NT2/D1 (cell line): Measurements from ENCODE around the gene KAZN.

Source experiments
- DNase-seq: peaks from one replicate; pipeline ENCODE4 v3.0.0-alpha.2; 2011; ENCODE audit warnings: low read depth, low spot score
- H3K27me3 ChIP-seq: 2 replicates; pipeline ENCODE4 v1.6.0; 2011; ENCODE audit warnings: mild to moderate bottlenecking; ENCODE audit not compliant: insufficient read length, insufficient read depth
- H3K36me3 ChIP-seq: 2 replicates; pipeline ENCODE4 v1.6.1; 2011; ENCODE audit warnings: mild to moderate bottlenecking, low read length, mixed read lengths; ENCODE audit not compliant: insufficient read depth, insufficient read length
- H3K4me1 ChIP-seq: 2 replicates; pipeline ENCODE4 v1.5.1; 2011; ENCODE audit not compliant: insufficient read depth, insufficient read length
- H3K4me3 ChIP-seq: 2 replicates; pipeline ENCODE4 v1.5.1; 2011; ENCODE audit warnings: low read depth; ENCODE audit not compliant: insufficient read length
- H3K9ac ChIP-seq: 2 replicates; pipeline ENCODE4 v1.6.0; 2011; ENCODE audit warnings: low read depth; ENCODE audit not compliant: insufficient read length
- H3K9me3 ChIP-seq: 2 replicates; pipeline ENCODE4 v1.5.1; 2011; ENCODE audit warnings: mild to moderate bottlenecking, low read length; ENCODE audit not compliant: insufficient read depth
- SUZ12 ChIP-seq: IDR thresholded peaks from 2 replicates; pipeline ENCODE4 v1.6.1; 2011; ENCODE audit not compliant: insufficient read length, insufficient read depth; ENCODE audit errors: extremely low read depth
- YY1 ChIP-seq: IDR thresholded peaks from 2 replicates; pipeline ENCODE4 v1.6.1; 2011; ENCODE audit not compliant: insufficient read length, insufficient read depth
- ZNF274 ChIP-seq: IDR thresholded peaks from 2 replicates; pipeline ENCODE4 v1.6.1; 2011; ENCODE audit warnings: mild to moderate bottlenecking, low read depth, low read length

KAZN gene

DNA sequence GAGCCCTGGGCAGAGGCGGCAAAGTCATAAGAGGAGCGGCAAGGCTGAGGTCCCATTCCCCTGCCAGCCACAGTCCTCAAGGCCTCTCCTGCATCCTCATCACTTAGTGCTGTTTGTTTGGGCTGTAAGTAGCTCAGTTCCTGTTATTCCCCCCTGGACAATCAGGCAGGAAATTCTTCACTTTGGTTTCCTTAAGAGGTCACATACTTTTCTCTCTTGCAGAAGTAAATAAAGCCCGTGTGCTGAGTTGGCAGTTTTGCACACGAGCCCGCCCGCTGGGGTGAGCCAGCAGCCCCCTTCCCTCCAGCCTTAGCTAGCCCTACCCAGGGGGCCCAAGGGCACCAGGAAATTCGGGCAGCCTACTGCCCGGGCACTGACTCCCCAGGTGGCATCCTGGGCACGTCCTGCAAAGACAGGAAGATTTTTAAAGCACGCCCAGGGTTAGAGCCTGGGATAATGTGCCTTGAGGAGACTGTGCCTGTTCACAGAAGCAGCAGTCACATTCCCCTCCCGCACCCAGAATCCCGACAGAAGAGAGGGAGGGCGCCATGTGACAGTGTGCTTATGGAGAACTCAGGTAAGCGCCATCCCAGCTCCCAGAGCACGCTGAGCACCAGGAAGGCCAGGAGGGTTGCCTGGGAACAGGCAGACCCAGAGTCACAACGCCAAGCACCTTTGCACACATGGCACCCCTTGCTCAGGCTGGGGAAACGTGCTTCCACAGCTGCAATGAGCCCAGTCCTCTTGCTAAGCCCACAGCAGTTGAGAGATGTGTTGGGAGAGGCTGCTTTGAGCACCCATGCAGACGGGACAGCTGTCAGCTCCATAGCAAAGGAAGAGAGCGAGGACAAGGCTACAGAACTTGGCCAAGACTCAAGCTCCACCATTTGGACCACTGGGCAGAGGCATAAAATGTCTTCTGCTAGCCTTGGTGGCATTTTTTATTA, 410.6 kb downstream of the KAZN start:
- Histone ChIP-seq H3K36me3 (peaks cover 6% of the 10 kb centered on the region), H3K9me3 (0 out of 2 replicates have a peak, but pooled peaks cover 10% of the 10 kb centered on the region), H3K27me3 (no peaks in the 10 kb centered on the region), H3K9ac (no peak overlapping the region), H3K4me3 (no peak overlapping the region), H3K4me1 (peaks cover 10% of the 10 kb centered on the region)
- DNase-seq: peak; percentile 36
- TF ChIP-seq YY1 (no peak), SUZ12 (no peak), ZNF274 (no peak)

DNA sequence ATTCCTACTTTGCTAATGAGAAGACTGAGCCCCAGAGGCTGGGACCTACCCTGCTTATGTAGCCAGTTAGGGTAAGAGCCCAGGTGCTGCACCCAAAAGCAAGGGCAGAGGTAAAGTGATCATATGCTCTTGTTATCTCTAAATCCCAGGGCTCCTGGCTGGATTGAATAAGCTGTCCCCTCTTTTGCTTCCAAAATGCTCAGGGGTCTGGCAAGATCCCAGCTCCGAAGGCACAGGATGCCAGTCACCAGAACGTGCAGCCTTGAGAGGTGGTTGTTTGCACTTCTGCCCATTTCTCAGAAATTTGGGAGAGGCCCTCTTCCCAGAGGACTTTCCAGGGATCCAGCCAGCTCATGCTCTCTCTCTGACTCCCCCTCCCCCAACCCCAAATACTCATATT, 412.7 kb downstream of the KAZN start:
- Histone ChIP-seq H3K36me3 (no peaks in the 10 kb centered on the region), H3K4me1 (peaks cover 10% of the 10 kb centered on the region), H3K27me3 (no peaks in the 10 kb centered on the region), H3K4me3 (no peak overlapping the region), H3K9me3 (0 out of 2 replicates have a peak, but pooled peaks cover 10% of the 10 kb centered on the region), H3K9ac (no peak overlapping the region)
- TF ChIP-seq YY1 (no peak), ZNF274 (no peak), SUZ12 (no peak)
- no peak for DNase-seq

DNA sequence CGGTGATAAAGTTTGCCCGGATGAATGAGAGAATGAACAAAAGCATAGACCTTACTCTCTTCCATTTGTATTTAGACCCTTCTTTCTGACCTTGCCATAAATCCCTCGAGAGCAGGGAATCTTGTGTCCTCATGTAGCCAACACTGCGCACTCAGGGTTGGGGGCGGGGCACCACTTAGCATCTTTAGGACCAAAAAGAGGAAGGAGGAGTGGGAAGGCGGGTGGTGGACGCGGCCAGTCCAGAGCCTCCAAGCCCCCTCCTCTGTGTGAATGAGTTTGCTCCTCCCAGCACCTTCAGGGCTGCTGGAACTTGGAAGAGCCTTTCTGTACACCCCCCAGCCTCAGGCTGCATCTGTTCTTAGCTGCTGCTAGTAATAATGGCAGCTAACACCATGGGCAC, 413.2 kb downstream of the KAZN start:
- Histone ChIP-seq H3K36me3 (no peaks in the 10 kb centered on the region), H3K4me3 (no peak overlapping the region), H3K9ac (no peak overlapping the region), H3K9me3 (0 out of 2 replicates have a peak, but pooled peaks cover 10% of the 10 kb centered on the region), H3K27me3 (no peaks in the 10 kb centered on the region), H3K4me1 (peaks cover 10% of the 10 kb centered on the region)
- TF ChIP-seq ZNF274: no peak
- no peak for TF ChIP-seq YY1
- TF ChIP-seq SUZ12: no peak
- DNase-seq: no peak

DNA sequence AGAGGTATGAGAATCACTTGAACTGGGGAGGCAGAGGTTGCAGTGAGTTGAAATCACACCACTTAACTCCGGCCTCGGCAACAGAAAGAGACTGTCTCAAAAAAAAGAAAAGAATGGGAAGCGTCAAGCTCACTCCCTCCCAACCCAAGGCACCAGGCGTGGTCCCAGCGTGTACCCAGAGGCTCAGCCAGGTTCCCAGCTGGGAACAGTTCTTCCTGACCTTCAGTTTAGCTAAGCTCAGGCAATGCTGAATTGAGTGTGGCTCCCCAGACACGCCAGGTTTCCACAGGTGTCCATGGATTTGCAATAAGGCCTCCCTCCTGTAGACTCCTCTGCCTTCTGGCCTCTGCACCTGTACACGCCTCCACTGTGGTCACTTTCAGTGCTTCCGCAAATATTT, 414.3 kb downstream of the KAZN start:
- Histone ChIP-seq H3K9ac (no peak overlapping the region), H3K4me3 (no peak overlapping the region), H3K36me3 (no peaks in the 10 kb centered on the region), H3K27me3 (no peaks in the 10 kb centered on the region), H3K9me3 (0 out of 2 replicates have a peak, but pooled peaks cover 10% of the 10 kb centered on the region), H3K4me1 (peaks cover 5% of the 10 kb centered on the region)
- TF ChIP-seq ZNF274: no peak
- TF ChIP-seq SUZ12: no peak
- no peak for TF ChIP-seq YY1
- no peak for DNase-seq

DNA sequence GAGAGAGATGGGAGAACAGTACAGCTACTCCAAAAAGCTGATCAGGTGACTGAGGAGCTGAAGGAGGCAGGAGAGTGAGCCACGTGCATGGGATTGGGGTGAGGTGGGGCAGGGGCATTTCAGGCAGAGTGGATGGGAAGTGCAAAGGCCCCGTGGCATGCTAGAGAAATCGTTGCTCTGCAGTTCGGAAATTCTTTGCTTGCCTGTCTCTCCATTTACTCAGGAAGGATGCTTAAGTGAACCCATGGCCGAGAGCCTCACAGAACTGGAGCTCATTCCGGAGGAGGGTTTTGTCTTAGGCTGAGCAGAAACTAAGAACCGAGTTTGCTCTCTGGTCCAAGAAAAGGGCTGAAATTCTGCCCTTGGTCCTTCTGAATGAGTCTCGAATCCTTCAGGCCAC, 415.3 kb downstream of the KAZN start:
- Histone ChIP-seq H3K4me3 (no peak overlapping the region), H3K9me3 (0 out of 2 replicates have a peak, but pooled peaks cover 10% of the 10 kb centered on the region), H3K36me3 (no peaks in the 10 kb centered on the region), H3K4me1 (peaks cover 5% of the 10 kb centered on the region), H3K27me3 (no peaks in the 10 kb centered on the region), H3K9ac (no peak overlapping the region)
- no peak for DNase-seq
- TF ChIP-seq SUZ12 (no peak), YY1 (no peak), ZNF274 (no peak)

DNA sequence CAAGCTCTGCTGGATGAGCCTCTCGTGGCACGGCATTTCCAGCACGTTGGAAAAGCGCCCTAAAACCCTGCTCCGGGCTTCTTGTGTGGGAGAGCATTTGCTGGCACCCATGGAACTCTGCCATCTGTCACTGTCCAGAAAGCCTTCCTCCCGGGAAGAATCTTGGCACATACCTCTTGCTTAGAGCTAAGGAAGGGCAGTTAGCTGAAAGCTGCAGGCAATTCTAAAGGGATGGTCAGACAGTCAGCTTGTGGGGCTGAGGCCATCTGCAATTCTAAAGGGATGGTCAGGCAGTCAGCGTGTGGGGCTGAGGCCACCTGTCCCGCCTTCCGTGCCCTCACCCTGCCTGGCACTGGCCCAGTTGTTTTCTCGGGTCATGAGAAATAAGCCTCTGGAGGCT, 416.0 kb downstream of the KAZN start:
- no peak for TF ChIP-seq ZNF274
- no peak for TF ChIP-seq YY1
- no peak for TF ChIP-seq SUZ12
- no peak for DNase-seq
- no peaks in the 10 kb centered on the region for H3K36me3 ChIP-seq

DNA sequence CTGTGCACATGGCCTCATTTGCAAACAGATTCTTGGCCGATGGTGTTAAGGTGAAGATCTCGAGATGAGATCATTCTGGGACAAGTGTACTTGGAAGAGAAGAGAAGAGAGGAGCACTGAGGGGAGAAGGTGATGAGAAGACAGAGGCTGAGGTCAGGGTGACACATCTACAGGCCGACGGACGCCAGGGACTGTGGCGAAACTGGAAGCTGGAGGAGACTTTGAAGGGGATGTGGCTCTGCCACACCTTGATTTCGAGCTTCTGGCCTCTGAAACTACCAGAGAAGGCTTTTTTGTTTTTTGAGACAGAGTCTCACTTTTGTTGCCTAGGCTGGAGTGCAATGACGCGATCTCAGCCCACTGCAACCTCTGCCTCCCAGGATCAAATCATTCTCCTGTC, 417.5 kb downstream of the KAZN start:
- H3K4me3 ChIP-seq: no peak overlapping the region
- no peak overlapping the region for H3K9ac ChIP-seq
- no peaks in the 10 kb centered on the region for H3K27me3 ChIP-seq
- H3K36me3 ChIP-seq: no peaks in the 10 kb centered on the region
- no peak for DNase-seq
- no peaks in the 10 kb centered on the region for H3K9me3 ChIP-seq
- peaks cover 2% of the 10 kb centered on the region for H3K4me1 ChIP-seq
- TF ChIP-seq YY1 (no peak), ZNF274 (no peak), SUZ12 (no peak)

More for the DNA sequence above, 416.0 kb downstream of the KAZN start:
- Histone ChIP-seq H3K9me3 (0 out of 2 replicates have a peak, but pooled peaks cover 5% of the 10 kb centered on the region), H3K4me1 (no peaks in the 10 kb centered on the region), H3K27me3 (no peaks in the 10 kb centered on the region), H3K9ac (no peak overlapping the region), H3K4me3 (no peak overlapping the region)
